ENCODE results near the gene ITPK1.

The ITPK1 gene

DNA sequence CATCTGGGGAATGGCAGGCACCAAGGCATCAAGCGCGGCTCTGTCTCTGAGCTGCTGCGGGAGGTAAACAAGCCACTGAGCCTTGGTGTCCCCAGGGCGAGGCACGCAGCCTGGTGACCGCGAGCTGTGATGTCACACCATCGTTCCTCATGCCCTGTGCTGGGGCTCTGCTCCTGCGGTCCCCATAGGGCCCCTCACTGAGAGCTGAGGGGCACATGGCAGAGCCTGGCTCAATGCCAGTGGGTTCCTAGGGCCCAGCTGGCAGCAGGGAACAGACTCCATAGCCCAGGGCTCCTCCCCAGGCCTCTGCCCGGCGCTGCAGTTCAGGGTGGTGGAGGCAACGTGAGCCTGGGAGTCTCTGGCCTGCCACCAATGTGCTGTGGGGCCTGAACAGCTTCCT, 170.2 kb downstream of the ITPK1 start:
- DNase-seq, result no peak

DNA sequence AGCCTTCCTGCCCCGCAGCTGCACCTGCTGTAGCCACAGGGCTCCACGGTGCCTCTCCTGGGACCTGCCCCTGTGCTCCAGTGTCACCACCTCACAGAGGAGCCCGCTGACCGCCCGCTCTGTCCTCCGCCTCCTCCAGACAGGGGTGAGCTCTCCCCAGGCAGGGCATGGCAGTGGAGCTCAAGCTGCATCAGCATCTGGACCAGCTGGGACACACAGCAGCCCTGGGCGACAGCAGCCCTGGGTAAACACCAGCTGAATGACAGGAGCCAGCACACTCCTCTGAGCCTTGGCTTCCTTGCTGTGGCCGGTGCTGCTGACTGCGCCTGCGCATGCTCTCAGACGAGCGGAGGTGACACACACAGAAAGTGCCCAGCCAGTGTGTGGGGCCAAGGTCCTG, 170.7 kb downstream of the ITPK1 start:
- no peak for DNase-seq

DNA sequence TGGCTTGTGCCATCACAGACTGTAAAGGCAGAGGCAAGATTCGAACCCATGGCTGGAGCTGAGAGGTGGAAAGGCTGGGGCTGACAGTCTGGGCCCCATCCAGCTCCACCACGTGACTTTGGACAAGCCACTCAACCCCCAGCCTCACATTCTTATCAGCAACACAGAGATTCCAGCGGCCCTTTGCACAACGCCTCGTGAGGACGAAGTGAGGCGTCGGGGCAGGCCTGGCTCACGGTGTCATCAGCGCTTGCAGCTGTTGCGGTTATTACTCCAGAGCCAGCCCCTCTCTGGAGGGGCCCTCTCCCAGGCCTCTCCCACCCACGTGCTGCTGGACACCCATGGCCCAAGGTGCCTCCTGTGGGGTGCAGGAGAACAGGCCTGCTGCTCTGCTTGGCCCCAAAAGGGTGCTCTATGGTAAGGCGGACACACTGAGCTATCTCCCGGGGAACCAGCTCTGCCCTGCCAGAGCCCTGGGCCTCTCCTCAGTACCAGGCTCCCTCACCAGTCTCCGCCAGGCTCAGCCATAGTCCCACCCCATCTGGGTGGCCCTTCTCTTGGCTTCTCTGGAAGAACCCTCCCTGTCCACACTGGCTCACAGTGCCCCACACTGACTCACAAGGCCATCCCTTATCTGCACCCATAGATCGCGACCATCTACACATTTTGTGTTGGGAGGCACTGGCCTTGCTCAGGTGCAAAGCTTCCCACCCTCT, 171.7 kb downstream of the ITPK1 start:
- DNase-seq, result no peak

DNA sequence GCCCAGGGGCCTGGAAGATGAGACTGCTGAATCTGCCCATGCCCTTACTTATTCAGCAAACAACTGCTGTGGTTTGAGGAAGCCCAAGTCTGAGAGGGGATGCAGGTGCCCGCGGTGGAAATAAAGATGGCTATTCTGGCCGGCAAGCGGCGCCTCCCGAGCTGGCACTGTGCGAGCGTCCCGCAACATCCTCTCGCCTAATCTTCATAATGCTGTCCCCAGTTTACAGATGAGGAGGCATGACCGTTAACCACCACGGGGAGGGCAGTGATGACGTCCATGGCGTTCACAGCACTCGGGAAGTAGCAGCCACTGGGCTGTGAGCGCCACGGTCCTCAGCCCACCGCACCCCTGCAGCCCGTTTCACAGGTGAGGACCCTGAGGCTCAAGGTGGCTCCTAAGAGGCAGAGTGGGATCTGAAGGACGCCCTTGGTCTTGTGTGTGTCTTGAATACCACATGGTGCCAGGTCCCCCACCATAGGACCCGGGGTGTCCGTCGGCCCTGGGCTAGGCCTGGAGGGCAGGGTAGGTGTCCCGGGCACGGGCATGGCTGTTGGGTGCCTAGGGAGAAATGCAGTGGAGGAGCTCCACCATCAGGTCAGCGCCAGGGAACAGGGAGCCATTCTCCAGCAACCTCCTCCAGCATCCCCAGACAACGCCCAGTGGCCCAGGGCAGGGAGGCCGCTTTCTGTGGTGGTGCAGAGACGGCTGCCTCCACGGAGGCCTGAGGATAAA, 172.6 kb downstream of the ITPK1 start:
- DNase-seq, result no peak

DNA sequence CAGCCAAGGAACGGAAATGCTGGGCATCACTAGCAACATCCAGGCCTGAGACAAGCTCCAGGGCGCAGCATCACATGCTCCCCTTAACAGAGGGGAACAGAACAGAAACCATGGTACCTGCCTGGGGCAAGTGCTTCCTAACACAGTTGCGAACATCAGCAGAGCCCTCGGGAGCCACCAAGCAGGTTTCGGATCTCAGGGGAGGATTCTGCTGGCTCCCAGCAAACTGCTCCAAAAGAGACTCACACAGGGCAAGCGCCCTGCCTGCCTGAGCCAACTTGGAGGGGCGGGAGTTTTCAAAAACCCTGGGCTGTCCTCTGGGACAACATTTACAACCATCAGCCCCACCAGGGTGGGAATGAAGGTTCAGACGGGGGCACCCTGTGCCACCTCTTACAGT, 173.1 kb downstream of the ITPK1 start:
- no peak for DNase-seq

DNA sequence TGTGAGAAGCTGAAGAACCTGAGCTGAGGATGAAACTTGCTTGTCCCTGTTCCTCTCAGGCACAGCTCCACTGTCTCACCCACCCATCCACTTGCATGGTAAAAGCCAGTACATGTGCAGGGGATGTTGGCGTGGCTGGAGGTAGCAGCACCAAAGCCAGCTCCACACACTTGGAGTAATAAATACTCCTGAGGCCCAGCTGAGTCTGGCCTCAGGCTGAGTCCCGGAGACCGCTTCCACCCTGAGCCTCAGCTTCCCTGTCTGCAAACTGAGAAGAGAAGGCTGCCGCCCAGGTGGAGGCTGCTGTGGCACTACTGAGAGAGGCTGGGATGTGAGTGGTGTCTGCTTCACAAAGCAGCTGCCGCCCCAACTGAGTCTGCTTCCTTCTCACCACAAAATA, 173.6 kb downstream of the ITPK1 start:
- DNase-seq, result no peak

DNA sequence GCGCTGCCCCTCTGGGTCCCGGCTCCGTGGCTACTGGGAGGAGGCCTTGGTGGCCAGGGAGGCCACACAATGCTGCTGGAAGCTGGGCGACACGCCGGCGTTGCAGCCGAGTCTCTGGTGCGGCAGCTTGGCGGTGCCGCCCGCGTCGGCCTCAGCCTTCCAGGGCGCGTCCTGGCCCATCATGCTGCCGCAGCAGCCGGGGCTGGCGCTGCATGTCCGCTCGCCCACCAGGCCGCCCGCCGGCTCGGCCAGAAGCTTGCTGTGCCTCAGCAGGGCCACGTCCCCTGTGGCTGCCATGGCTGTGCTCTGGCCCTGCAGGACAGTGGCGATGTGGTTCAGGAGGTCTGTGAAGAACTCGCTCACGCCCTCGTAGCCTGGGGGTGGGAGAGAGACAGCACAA, 174.2 kb downstream of the ITPK1 start:
- no peak for DNase-seq

DNA sequence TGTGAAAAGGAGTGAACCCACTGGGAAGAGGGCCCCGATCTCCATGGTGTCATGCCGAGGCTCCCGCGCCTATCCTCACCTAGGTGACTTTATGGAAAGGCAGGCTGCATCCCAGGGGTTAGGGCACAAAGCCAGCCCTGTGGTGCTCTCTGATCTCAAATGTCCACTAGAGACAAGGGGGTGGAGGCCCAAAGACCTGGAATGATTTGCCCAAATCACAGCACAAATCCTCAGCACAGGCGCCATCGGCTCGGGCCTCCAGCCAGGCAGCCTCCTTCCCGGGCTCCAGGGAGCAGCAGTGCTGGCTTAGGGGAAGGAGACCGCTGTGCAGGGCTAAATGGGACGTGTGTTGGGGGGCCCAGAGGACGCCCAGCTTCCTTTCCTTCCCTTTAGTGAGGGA, 175.2 kb downstream of the ITPK1 start:
- no peak for DNase-seq

DNA sequence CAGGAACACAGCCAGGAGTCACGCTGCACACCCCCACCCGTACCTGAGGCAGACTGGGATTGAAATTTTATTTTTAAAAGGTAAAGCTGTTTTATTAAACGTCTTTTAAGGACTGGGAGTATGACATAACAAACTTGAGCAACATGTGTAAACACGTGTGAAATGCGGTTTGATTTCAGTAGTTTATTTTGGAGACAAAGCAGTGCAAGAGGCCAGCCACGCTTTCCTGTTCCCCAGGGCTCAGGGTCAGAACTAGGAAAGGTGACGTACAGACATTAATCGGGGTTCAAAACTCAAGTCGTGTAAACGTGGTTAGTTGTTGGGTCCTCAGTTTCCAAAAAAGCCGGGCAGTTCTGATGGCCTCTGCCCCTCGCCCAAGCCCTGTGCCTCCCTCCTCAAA, 176.0 kb downstream of the ITPK1 start:
- no peak for DNase-seq

DNA sequence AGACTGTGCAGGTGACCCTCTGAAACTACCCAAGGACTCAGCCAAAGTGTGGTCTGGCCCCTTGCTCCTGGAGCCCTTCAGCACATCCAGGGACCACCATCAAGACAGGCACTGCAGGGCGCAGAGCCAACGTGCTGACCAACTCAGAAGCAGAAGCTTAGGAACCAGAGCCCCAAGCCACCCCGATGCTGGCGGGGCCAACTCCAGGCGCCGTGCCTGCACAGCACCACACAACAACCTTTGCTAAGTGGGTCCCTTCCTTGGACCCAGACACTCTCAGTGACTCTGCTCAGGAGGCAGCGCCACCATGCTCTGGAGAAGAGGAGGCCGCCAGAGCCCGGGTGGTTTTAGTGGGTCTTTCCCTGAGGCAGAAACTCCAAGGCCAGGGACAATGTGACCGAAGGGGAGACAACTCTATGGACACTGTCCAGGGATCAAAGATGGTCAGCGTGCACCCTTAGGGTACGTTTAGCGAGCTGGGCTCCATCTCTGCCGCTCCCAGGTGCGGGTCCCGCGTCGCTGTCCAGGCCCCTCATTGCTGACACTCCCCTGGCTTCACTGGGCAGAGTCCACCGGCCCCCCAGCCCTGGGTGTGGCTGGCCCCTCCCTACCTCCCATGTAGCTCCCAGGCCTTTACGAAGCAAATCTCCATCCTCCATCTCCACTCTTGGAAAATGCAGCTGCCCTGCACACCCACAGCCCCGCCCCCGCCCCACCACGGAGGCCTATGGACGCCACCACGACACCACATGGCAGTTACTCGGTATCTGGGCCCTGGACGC, 176.6 kb downstream of the ITPK1 start:
- no peak for DNase-seq

DNA sequence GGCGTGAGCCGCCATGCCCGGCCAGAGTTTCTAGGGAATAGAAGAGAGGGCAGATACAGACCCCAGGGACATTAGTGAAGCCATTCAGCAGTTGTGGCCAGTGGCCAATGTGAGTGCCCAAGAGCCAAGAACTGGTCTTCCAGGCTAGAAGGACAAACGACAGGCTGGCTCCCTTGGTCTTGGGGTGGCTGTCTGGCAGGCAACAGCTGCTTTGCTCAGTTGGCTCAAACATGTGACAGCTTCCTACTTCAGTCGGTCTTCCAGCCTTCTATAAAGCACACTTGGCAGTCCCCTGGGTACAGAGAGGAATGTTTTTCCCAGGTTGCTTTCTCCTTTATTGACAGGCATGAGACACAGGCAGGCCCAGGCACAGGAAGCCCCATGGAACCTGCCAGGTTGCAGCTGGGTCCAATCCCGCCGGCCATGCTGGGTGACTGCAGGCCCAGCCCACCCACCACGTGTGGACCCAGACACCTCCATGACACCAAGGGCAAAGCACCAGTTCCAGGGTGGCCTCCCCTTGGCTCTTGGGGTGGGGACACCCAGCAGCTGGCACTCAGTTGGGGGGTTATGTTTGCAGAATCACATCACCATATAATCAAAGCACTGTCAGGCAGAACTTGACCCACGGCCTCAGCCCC, 177.4 kb downstream of the ITPK1 start:
- no peak for DNase-seq

DNA sequence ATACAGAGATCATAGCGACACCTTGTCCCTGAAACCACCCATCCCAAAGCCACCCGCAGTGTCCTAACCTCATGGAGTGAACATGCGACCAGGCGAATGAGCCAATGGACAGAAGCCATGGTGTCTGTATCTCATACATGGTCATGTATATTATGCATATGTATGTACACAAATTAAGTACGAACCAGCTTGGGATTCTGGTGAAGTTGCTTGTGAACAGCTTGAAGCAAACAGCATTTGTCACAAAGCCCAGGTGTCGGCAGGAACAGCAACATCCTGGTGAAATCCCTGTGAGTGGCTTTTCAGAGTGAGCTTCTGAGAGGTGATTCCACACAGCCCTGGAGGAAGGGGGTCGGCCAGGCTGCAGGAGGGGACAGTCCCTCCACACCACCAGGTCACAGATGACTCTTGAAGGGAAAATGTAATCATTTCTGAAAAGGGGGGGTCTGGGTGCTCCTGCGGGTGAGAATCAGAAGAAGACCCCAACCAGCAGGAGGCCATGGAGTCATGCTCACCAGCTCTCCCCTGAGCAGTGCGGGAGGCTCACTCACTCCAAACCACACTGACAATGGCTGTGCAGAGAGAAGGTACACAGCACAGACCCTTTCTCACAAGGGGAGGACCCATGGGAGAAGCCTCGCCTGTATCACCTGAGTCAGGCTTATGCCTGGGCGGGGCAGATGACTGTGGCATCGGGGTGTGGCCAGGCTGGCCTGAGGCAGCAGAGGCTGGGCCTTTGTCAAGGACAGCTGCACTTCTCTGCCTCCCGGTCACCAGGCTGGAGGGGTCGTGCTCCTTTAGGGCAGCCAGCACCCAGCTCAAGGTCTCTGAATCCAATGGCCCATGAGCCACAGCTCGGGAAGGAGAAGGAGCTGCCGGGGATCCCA, 178.4 kb downstream of the ITPK1 start:
- no peak for DNase-seq

DNA sequence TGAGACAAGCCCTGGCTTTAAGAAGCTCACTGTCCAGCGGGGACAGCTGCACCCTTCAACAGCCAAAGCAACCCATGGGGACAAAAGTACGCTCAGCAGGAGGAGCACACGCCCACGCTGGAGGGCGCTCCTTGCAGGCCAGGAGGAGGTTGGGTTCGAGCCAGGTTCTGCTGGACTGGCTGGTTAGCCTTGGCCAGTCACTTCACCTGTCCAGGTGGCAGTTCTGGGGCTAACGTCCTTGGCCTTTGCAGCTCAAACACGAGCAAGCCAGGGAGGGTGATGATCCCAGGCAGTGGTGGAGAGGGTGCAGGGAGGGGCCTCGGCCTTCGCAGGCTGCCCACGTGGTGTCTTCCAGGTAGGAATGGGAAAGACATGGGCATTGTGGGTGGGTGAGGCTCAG, 179.6 kb downstream of the ITPK1 start:
- no peak for DNase-seq

DNA sequence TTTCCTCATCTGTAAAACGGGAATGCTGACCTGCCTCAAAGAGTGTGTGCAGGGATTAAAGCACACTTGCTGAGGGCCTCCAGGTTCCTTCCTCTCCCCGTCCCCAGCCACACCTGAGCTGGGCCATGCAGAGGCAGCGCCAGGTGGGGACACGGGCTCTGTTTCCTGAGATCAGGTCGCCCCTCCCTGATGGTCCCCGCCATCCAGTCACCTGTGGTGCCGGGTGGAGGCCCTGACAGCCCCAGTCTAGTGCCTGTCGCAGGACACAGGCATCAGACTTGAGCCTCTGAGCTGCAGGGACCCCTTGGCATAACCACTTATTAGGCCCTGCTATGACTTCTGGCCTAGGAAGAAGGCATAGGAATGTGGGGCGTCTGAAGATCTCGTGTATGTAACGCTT, 180.3 kb downstream of the ITPK1 start:
- no peak for DNase-seq

DNA sequence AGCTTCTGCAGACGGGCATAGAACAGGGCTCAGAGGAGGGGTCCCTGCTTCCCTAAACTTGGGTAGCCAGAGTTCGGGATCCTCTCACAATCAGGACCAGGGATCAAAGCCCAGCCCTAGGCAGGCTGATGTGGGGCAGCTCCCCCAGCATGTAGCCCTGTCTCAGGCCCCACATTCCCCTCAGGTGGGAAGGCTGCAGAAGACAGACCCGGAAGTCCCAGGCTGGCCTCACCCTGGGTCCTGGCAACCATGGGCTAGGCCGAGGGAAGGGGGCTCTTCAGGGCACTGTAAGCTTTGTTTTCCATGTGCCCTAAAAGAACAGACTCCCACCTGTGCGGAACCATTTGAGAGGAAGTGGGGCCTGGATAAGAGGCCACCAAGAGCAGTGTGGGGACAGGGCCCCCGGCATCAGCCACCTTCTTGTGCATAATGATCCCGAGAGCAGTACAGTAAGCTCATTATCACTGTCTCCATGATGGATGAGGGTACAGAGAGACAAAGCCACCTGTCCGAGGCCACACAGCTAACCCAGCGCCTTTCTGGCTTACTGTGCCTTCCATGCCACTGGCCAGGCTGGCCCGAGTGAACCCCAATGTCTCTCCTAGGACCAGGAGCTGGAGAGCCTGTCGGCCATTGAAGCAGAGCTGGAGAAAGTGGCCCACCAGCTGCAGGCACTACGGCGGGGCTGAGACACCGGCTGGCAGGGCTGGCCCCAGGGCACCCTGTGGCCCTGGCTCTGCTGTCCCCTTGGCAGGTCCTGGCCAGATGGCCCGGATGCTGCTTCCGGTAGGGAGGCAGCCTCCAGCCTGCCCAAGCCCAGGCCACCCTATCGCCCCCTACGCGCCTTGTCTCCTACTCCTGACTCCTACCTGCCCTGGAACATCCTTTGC, 181.3 kb downstream of the ITPK1 start:
- DNase-seq, result no peak

DNA sequence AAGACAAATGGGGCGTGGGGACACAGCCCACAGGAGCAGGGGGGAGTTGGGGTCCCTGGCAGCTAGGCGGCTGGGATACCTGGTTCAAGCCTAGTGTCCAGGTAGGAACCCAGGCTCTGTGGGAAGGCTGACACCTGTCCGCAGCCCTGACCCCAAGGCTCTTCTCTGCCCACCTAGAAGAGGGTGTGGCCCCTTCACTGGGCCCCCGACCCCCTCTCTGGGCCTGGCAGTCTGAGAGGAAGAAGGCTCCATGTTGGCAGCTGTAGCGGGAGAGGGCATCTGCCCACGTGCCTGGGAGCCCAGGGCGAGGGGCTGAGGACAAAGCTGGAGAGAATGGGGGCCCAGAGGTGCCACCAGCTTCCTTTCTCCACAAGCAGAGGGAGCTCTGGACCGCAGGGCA, 182.2 kb downstream of the ITPK1 start:
- DNase-seq, result no peak

DNA sequence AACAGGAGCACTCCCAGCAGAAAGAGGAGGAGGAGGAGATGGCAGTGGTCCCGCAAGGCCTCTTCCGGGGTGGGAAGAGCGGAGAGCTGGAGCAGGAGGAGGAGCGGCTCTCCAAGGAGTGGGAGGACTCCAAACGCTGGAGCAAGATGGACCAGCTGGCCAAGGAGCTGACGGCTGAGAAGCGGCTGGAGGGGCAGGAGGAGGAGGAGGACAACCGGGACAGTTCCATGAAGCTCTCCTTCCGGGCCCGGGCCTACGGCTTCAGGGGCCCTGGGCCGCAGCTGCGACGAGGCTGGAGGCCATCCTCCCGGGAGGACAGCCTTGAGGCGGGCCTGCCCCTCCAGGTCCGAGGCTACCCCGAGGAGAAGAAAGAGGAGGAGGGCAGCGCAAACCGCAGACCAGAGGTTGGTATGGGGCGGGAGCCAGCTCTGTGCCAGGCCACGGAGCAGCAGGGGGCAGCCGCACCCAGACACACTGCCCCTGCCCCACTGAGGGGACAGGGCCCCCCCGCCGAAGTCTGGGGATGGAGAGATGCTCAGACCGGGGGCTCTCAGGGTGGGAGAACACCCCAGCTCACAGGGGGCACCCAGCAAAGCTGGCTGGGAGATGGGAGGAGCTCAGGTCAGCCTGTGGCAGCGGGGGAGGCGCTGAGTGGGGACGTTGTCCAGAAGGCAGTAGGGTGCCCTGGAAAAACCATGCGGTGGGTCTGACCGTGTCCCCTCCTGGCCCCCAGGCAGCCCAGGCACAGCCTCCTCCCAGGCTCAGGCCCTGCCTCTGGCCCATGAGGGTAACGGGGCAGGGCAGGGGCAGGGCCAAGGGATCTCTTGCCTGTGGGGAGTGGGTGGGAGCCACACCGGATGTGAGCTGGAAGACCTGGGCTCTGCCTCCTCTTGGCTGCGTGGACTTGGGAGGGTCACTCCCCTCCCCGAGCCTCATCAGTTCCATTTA, 183.0 kb downstream of the ITPK1 start:
- no peak for DNase-seq

DNA sequence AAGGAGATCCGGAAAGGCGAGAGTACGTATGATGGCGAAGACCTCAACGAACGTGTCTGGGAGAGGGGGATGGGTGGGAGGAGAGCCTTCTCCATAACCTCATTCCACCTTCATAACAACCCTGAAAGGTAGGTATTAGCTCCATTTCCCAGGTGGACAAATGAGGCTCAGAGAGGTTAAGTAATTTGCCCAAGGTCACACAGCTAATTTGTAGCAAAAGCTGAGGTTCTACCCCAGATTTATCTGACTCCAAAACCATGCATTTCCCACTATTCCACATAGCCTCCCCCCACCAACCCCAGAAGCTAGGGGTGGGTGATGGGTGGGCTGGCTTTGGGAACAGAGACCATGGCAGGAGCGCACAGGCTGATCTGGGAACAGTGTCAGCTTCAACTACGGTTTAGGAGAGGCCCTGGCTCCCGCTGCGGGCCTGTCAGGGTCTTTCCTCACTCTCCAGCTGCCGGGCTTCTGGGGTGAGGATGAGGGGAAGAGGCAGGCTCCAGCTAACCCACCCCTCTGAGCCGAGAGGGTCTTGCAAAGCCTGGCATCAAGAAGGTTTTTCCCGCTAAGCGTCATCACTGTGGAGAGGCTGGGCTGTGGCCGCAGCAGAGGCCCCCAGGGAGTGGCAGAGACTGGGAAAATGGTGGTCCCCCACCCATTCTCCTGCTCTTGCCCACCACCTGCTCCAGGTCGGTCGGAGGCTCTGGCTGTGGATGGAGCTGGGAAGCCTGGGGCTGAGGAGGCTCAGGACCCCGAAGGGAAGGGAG, 183.9 kb downstream of the ITPK1 start:
- DNase-seq, result no peak

Measured in stimulated activated CD4-positive, alpha-beta T cell treated with anti-CD3 and anti-CD28 coated beads, Interleukin-4, amount 100 ng/mL, for 4 hours (primary cell).